Activated effector memory CD4-positive, alpha-beta T cell treated with anti-CD3 and anti-CD28 coated beads, Interleukin-2, amount 50 U/mL, for 16 hours (primary cell): Measurements from ENCODE around the gene LRP1.

Experiments
- DNase-seq: peaks from one replicate; pipeline ENCODE4 v3.0.0-alpha.2; 2020

The LRP1 gene

DNA sequence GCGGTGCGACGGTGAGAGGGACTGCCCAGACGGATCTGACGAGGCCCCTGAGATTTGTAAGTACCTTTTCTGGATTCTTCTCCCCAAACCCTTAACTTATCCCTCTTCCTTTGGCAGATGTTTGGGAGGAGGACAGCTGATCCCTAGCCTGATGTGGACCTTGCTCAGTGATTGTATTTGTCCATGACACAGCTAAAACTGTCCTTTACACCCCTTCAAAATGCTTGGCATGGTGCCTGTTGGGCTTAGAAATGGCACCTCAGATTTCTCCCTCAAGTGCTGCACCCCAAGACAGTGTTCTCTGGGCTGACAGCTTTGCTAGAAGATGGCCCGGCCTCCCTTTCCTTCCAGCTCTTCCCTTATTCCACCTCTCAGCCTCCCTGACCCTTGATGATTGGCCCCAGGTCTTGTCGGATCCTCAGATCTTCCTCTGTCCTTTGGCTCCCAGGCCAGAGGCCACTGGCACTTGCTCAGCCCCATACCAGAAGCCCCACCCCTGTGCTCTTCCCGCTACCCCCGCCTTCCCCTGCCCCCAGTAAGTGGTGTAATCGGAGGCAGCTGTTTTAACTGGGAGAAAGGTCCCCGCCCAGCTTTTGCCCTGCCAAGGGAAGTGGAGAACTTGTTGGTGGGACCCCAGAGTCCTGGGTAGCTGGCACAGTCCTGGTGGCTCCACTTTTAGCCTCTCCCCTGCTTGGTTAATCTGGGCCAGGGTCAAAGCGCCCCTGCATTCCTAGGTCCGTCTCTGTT is 10.4 kb downstream of the LRP1 start:
- DNase-seq: no peak

DNA sequence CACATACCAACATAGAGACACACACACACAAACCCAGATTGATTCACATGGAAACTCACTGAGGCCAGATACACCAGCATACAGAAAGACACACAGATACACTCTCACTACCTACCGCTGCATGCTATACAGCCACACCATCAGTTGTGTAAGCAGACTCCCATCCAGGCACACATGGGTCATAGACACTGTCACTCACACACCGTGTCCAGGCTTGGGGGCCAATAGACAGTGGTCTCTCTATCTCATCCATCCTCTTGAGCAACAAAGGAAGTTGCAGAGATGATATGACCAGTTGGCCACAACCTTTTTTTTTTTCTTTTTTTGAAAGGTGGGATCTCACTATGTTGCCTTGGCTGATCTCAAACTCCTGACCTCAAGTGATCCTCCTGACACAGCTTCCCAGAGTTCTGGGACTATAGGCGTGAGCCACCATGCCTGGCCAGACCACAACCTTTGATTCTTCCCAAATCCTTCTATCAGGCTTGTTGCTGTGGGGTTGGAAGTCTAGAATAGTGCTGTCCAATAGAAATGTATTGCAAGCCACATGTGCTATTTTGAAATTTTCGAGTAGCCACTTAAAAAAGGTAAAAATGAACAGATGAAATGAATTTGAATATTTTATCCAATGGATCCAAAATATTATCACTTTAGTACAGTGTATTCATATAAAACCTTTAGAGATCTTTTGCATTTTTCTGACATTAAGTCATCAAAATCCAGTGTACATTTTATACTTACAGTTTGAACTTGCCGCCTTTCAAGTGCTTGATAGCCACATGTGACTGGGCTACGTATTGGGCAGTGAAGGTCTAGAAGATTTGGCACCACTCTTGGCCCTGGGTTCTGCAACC is 11.7 kb downstream of the LRP1 start:
- no peak for DNase-seq

DNA sequence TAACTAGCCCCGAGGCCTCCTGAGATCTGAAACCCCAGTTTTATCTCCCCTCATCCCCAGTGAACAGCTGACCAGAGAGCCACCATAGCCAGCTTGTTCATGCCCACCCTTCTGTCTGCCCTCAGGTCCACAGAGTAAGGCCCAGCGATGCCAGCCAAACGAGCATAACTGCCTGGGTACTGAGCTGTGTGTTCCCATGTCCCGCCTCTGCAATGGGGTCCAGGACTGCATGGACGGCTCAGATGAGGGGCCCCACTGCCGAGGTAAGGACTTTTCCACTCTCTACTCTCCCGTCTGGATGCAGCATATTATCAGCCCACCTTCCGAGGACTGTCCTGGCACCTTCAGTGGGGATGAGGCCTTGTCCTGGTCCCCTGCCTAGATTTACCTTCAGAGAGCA is 13.0 kb downstream of the LRP1 start:
- no peak for DNase-seq

DNA sequence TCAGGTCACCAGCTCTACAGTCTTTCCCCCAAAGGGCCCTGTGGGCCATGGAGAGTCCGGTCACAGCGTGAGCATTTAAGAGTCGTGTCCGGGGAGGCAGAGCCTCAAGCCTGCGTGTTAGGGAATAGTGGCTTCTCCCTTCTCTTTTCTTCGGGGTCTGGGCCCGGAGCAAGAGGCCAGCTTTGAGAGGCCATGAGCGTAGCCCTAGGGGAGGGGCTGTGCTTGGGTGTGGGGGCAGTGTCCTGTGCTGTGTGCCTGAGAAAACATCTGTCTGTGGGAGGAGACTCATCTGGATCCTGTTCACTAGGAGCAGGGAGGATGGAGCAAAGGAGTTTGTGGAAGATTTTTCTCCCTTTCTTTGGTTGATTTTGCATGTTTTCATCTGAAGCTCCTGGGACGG is 13.8 kb downstream of the LRP1 start:
- no peak for DNase-seq

DNA sequence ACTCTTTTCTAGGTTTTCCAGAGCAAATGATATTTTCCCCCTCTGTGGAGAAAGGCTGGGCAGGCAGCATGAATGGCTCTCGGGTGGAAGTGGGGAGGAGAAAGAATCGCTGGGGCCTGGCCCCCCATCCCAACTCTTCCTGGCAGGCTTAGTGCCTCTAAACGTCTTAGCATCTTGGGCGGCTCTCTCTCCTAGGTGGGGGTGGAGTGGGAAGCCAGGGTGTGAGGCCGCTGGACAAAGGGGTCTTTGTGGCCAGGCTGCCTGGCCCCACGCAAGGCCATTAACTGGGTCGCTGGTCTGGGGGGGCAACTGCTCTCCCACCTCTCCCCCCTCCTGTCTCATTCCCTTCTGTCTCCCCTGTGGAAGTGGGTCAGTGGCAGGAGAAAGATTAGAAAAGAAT is 14.4 kb downstream of the LRP1 start:
- no peak for DNase-seq

DNA sequence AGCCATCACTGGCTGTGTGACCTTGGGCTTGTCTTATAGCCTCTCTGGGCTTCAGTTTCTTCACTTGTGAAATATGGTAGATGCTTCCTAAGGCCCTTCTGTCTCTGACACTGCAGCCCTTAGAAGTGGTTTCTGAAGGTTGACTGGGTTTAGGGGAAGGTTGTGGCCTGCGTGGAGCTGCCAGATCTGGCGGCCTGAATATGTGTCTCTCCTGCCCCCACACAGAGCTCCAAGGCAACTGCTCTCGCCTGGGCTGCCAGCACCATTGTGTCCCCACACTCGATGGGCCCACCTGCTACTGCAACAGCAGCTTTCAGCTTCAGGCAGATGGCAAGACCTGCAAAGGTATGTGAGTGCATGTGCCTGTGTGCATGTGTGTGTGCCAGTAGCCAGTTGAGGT is 15.2 kb downstream of the LRP1 start:
- no peak for DNase-seq

DNA sequence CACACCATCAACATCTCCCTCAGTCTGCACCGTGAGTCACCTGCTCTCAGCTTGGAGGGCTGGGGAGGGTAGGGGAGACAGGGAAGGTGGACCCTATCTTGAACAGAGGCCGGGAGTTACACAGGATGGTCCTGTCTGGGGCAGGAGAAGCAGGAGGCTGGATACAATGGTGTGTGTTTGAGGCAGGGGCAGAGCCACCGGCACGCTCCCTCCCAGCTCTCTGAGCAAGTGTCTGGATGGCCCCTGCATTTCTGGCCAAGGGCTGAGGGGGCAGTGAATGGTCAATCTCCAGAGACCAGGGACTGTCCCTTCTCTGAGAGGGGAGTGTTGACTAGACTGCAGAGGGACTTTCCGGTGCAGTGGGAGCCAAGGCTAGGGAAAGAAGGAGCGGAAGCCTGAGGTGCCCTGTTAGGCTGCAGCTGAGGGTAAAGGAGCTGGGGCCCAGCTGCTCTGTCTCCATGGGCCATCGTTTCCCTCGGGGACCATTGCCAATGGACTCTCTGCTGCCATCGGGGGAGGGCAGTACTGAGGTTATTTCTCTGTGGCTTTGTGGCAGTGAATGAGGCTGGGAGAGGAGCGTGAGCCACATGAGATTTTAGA is 17.3 kb downstream of the LRP1 start:
- DNase-seq: no peak

DNA sequence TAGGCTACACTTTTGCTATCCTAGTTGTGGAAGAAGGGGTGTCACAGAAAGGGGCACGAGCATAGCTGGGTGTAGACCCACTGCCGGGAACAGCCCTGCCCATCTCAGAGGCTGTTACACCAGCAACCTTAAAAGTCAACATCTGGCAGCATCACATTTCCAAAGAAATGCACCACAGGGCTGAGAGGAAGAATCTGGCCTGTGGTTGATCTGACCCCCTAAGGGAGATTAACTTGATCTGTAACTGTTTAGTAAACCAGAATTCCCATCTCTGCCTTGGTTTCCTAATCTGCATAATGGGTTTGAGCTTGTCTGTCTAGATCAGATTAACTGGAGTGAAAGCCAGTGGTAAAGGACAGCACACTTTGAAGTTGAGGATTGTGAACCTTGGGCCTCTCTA is 17.8 kb downstream of the LRP1 start:
- DNase-seq: no peak

DNA sequence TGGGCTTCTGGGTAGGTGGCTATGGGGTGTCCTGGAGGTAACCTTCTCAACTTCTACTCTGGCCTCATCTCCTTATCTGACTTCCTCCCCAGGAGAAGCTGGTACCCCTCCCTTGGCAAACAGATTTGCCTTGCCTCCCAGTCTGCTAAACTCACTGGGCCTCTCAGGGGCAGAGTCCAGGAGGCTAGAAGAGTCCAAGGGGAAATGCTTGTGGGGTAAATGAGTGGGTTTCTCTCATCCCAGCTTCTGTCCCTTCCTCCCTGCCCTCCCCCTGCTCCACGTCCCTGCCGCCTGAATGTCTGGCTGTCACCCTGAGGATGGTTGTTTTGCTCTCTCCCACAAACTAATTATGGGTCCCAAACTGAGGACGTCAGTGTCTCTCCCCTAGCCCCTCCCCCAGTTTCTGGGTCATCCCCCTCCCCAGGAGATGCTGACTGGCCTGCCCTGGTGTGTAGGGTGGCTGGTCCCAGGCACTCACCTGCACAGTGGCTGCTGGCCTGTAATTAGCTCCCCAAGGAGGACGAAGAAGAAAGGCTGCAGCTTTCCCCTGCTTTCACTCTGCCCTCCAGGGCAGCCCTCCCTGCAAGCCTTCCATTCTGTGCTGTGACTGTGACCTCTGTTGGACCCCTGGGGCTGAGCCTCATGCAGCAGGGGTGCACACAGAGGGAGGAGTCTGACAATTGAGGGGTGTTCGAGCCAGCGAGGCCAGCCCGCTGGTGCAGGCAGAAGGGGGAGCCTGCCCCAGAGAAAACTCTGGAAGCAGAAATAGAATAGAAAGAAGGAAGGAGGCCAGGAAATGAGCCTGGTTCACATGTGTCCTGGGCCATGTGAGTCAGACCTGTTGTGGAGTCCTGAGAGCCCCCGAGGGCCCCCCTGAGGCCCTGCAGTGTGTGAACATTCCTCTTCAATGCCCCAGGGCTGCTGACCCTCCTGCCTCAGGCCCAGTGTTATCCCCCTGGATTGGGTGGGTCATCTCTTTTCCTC is 19.0 kb downstream of the LRP1 start, which contains the start of gene LRP1-AS:
Gene LRP1-AS, minus strand, starts transcription at position 659 of the 984 bp plus-strand sequence.
- no peak for DNase-seq

DNA sequence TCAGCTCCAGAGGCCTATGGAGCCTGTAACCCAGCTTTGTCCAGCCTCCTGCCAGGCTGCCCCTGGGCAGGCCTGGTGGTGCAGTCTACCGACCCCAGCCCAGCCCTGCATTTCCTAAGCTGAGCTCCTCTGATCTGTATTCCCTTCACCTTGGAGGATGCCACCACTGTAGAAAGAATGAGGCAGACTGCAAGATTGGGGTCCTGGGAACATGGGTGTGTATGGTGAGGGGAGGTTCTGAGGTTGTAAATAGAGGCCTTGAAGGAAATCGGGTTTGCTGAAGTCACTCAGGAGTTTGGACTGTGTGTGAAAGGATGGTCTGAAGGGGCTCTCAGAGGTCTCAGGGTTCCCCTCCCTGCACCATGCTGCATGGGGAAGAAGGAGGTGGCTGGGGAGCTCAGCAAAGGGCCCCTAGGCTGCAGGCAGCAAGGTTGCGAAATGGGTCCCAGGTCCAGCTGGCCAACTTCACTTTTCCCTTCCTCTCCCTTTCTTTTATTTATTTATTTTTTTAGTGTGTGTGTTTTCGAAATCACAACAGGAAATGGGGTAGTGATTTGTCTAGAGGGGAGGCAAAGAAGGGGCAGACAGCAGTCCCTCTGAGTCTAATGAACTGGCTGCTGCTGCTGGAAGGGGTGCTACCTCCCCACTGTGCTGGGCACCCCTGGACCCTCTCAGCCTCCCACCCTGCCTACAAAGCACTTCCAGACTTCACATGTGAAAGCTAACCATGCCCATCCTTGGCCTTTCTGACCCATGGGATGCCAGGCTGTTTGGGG is 20.4 kb downstream of the LRP1 start:
- DNase-seq: no peak

DNA sequence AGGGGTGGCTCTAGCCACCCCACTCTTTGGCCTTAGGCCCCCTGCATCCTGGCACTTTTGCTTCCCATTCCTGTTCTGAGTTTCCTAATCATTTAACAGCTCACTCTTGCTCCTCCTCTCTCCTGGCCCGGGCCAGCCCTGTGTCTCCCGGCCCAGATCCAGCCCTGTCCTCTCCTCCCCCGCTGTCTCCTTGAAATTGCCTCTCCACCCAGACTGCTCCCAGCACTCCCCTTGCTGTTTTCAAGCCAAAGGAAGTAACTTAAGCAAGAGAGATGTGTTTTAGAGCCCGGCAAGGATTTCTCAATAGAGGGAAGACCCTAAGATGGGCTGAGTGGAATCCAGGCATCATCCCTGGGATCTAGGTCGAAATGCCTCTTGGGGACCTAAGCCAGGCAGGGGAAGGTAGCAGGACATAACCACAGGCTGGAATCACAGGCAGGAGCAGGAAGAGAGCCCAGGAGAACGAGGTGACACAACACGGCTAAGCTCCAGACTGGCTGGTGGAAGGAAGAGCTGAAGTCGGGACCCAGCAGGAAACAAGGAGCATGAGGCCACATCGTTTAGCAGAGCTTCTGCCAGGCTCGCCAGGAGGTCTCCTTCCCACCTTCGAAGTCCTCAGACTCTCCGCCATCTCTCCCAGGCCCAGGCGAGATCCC is 21.1 kb downstream of the LRP1 start:
- no peak for DNase-seq

DNA sequence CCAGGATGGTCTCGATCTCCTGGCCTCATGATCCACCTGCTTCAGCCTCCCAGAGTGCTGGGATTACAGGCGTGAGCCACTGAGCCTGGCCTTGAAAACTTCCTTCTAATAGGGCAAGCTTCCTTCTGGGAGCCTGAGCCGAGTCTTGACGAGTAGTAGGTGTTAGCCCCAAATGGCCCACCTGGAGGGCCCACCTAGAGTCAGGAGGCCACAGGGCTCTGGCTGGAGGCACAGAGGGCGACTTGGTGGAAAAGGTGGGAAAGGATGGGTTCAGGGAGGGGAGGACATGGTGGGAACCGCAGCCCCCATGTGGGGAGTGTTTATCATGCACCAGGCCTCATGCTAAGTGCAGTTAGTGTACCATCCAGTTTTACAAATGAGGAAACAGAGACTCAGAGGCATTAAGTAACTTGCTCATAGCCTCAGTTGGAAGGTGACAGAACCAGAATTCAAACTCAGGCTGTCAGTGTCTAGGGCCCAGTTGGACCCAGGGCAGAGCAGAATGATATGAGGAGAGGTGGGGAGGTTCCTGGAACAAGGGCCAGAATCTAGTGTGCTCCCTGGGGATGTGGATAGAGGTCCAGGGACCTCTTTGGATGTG is 22.2 kb downstream of the LRP1 start:
- DNase-seq: no peak

DNA sequence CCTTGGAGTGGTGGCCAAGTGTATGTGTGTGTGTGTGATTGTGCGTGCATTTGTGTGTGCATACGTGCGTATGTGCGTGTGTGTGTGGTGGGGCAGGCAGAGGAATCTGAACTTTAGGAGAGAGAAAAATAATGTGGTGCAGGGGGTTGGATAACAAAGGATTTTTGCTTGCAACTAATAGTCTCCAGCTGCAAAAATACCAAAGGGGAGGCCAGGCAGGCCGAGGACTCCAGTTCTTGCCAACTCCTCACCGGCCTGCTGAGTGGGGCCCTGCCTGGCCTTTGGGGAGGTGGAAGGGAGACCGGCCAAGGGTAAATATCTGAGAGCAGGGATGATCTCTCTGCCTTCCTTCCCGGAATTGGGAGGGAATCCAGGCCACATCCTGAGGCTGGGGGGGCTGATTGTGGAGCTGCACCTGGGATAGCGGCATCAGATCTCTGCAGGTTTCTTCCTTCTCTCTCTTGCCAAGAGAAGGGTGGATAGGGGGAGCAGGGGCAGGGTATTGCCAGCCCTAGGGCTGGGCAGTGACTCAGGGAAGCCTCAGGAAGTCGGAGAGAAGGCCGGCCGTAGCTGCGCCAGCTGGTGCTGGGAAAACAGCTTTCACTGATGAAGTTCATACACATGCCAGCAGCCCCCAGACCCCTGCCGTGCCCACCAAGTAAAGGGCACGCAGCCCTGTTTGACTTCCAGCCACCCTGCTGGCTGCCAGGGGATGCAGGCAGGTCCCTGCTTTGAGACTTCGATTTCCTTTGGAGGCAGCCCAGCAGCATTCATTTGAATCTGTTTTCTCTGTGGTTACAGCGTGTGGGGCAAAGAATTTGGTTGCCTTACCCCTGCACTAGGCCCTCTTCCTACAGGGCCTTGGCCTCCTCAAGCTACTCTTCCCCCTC is 23.7 kb downstream of the LRP1 start:
- no peak for DNase-seq

DNA sequence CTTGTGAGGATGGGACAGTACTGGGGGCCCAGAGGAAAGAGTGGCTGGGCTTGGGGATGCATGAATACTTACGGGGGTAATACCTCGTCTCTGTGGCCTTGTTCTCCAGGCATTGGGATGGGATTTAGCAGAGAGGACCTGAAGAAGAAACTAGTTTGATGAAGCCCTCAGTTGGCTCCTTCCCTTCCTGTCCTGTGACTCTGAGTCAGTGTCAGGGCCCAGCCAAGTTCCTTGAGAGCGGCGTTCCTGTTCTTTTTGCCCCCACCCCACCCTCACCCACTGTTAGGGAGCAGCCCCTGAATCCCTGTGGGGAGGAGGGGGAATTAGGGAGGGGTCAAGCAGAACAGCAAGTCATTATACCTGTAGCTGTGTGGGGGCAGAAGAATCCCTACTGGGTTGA is 24.4 kb downstream of the LRP1 start:
- no peak for DNase-seq

DNA sequence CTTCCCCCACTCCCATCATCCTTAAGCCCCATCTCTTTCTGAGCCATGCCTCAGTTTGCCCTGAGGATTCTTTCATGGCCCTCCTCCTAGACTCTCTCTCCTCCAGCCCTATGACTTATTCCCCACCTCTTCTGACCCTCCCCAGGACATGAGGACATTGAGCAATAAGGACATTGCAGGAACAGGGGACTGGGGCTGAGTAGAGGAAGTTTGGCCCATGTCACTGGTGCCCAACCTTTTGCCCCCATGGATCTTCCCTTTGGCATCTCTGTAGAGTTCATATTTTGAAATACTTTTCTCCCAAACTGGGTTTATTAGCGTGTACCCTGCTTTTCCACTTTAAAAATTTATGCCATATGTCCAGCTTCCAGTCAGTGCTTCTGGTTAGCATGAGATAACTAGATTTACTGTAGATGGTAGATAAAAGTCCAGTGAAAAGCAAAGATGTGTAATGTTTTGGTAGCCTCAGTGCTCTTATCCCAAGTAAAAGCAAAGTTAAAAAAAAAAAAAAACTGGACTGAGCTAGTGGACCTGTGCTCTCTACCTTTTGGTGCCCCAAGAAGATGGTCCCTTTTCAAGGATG is 25.2 kb downstream of the LRP1 start:
- no peak for DNase-seq

DNA sequence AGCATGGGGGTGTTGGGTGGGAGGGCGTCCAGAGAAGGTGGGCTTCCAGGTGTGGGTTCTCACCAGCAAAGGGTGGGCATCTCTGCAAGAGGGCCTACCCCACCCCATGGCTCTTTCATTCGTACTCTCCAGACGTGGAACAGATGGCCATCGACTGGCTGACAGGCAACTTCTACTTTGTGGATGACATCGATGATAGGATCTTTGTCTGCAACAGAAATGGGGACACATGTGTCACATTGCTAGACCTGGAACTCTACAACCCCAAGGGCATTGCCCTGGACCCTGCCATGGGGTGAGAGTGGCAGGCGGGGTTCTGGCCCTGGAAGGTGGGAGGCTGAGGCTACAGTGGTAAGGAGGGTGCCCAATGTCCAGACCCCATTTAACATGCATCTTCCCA is 25.8 kb downstream of the LRP1 start:
- DNase-seq: no peak

DNA sequence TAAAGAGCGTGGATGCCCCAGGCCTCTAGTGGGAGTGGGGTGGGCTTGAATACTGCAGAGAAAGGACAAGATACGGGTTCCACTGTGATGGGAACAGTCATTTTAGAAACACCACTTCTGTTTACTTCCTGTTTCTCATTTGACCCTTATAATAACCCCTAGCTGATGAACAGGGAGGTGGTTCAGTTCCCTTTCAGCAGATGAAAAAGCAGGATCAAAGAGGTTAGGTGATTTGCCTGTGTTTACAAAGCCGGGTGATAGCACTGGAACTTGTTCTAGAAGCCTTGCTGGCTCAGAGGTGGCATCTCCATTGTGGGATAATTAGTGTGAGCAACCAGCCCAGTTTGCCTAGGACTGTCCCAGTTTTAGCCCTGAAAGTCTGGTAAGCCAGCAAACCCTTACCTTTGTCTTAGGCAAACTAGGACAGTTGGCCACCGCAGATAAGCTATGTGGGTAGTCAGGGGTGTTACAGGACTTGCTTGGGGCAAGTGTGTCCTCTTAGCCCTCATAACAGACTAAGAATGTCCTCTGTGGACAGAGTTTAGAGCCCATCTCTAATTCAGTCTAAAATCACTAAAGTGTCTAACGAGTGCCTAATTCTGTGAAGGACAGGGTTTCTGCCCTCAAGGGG is 26.6 kb downstream of the LRP1 start:
- DNase-seq: no peak

DNA sequence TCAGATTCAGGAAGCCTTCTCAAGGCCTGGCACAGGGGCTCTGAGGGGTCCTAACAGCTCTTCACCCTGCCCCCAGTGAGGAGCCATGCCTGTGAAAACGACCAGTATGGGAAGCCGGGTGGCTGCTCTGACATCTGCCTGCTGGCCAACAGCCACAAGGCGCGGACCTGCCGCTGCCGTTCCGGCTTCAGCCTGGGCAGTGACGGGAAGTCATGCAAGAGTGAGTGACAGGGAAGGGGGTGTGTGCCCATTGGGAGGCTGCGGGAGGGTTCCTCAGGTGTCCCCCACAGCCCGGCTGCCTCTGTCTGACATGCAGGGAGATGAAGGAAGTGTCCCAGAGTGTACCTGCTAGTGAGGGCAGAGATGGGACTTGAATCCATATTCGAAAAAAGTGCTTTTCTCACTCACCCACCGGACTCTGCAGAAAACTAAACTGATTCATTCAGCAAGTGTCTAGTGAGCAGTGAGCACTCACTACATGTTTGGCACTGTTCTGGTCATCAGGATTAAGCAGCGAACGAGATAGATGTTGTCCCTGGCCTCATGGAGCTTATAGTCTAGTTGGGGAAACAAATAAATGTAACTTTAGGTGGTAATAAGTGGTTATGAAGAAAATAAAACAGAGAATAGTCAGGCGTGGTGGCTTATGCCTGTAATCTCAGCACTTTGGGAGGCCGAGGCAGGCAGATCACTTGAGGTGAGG is 28.6 kb downstream of the LRP1 start:
- no peak for DNase-seq
